ENCODE data around the gene DLG1. TPM values are rescaled to one million over a fixed set of nuclear protein-coding genes. Genes with fewer than 3 reads are reported as not detected.

The DLG1 gene
- total RNA-seq, 4 donors from 2014 or later: 71.4 to 90.4 (median 80.9) TPM

- Histone ChIP-seq H3K27ac (no peak overlapping the region), H3K9me3 (no peaks in the 10 kb centered on the region), H3K27me3 (no peaks in the 10 kb centered on the region), H3K4me3 (no peak overlapping the region), H3K4me1 (no peaks in the 10 kb centered on the region), H3K36me3 (peaks cover 0 to 90% of the 10 kb centered on the region in 2 donors)
- 87 to 90% methylated on average over 2 of the region's 2 CpGs for WGBS, 2 donors (ENCODE audit: low coverage in 1 of 2)
- TF ChIP-seq EP300 (IDR thresholded peaks at IDR 0.05) (no peak), POLR2A (IDR thresholded peaks at IDR 0.05) (no peak)
- TF ChIP-seq, protein P1, sequence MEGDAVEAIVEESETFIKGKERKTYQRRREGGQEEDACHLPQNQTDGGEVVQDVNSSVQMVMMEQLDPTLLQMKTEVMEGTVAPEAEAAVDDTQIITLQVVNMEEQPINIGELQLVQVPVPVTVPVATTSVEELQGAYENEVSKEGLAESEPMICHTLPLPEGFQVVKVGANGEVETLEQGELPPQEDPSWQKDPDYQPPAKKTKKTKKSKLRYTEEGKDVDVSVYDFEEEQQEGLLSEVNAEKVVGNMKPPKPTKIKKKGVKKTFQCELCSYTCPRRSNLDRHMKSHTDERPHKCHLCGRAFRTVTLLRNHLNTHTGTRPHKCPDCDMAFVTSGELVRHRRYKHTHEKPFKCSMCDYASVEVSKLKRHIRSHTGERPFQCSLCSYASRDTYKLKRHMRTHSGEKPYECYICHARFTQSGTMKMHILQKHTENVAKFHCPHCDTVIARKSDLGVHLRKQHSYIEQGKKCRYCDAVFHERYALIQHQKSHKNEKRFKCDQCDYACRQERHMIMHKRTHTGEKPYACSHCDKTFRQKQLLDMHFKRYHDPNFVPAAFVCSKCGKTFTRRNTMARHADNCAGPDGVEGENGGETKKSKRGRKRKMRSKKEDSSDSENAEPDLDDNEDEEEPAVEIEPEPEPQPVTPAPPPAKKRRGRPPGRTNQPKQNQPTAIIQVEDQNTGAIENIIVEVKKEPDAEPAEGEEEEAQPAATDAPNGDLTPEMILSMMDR (IDR thresholded peaks at IDR 0.05): no peak
- no peak for ATAC-seq
Measured at GRCh38 chr3:197050511-197050910, 247.9 kb downstream of the DLG1 start.

- Histone ChIP-seq H3K27ac (no peak overlapping the region), H3K36me3 (peaks cover 0 to 36% of the 10 kb centered on the region in 2 donors), H3K9me3 (no peaks in the 10 kb centered on the region), H3K4me3 (no peak overlapping the region), H3K4me1 (peaks cover 0 to 9% (median 0%) of the 10 kb centered on the region in 3 donors), H3K27me3 (no peaks in the 10 kb centered on the region)
- no peak for ATAC-seq
- WGBS, 2 donors (ENCODE audit: low coverage in 1 of 2): 77 to 79% methylated on average over 4 of the region's 4 CpGs
- TF ChIP-seq POLR2A (IDR thresholded peaks at IDR 0.05) (no peak), POLR2AphosphoS5 (IDR thresholded peaks at IDR 0.05) (no peak), EP300 (IDR thresholded peaks at IDR 0.05) (no peak)
- TF ChIP-seq, protein P1 (IDR thresholded peaks at IDR 0.05): no peak
Measured at GRCh38 chr3:197042539-197042938, 255.9 kb downstream of the DLG1 start.

DNA sequence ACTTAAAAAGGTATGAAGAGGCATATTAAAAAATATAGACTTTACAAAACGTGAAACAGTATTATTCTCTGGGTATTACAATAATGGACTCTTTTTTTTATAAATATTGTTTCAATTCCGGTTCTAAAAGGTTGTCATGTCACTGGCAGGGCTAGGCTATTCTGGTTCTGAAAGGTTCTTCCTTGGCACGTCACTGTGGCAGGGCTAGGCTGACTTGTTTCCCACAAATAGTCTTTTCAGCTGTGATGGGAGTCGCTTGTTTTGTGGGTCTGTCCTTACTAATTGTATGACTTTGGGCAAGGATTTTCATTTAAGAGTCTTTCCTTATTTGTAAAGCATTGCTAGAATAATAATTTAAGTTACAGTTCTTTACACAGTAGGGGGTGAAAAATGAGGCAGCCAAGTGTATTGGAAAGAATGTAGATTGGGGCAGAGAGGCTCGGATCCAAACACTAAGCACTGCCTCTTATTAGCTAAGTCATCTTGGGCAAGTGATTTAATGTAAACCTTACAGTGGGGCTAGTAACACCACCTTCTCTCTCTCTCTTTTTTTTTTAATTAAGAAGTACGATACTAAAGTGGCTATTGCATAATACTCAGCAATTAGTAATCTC, 256.4 kb downstream of the DLG1 start:
- H3K36me3 ChIP-seq: peaks cover 0 to 36% of the 10 kb centered on the region in 2 donors
- no peaks in the 10 kb centered on the region for H3K27me3 ChIP-seq
- no peak overlapping the region for H3K4me3 ChIP-seq
- WGBS, 2 donors (ENCODE audit: low coverage in 1 of 2): 31 to 56% methylated on average over 5 to 6 of the region's 6 CpGs
- peaks cover 0 to 9% (median 0%) of the 10 kb centered on the region in 3 donors for H3K4me1 ChIP-seq
- H3K9me3 ChIP-seq: no peaks in the 10 kb centered on the region
- no peak for ATAC-seq
- TF ChIP-seq EP300 (IDR thresholded peaks at IDR 0.05) (no peak), POLR2AphosphoS5 (IDR thresholded peaks at IDR 0.05) (no peak), POLR2A (IDR thresholded peaks at IDR 0.05) (no peak)
- TF ChIP-seq, protein P1 (IDR thresholded peaks at IDR 0.05): no peak
- H3K27ac ChIP-seq: no peak overlapping the region

GRCh38 chr3:197040658-197041057, 257.8 kb downstream of the DLG1 start:
- Histone ChIP-seq H3K4me1 (peaks cover 0 to 9% (median 0%) of the 10 kb centered on the region in 3 donors), H3K4me3 (no peak overlapping the region), H3K27me3 (no peaks in the 10 kb centered on the region), H3K27ac (no peak overlapping the region), H3K36me3 (peaks cover 0 to 24% of the 10 kb centered on the region in 2 donors), H3K9me3 (no peaks in the 10 kb centered on the region)
- TF ChIP-seq EP300 (IDR thresholded peaks at IDR 0.05): no peak
- no peak for TF ChIP-seq POLR2A (IDR thresholded peaks at IDR 0.05)
- TF ChIP-seq, protein P1 (IDR thresholded peaks at IDR 0.05): no peak
- no peak for TF ChIP-seq POLR2AphosphoS5 (IDR thresholded peaks at IDR 0.05)
- WGBS, 2 donors (ENCODE audit: low coverage in 1 of 2): 45 to 57% methylated on average over 4 of the region's 4 CpGs
- no peak for ATAC-seq
